Panc1 (cell line): ENCODE data around the gene ZMAT5.

ENCODE experiments used
- CTCF ChIP-seq: fragments of 450-650 bp; IDR thresholded peaks from 2 replicates; pipeline ENCODE4 v1.5.1; 2017; ENCODE audit warnings: mild to moderate bottlenecking
- POLR2AphosphoS5 ChIP-seq: IDR thresholded peaks from 2 replicates; pipeline ENCODE4 v1.6.1; 2012; ENCODE audit warnings: mild to moderate bottlenecking, low read depth, low read length, moderate library complexity
- SIN3A ChIP-seq: IDR thresholded peaks from 2 replicates; pipeline ENCODE4 v1.6.1; 2012; ENCODE audit warnings: low read depth, mild to moderate bottlenecking, low read length, moderate library complexity, borderline replicate concordance; ENCODE audit not compliant: insufficient read depth
- TCF7L2 ChIP-seq: IDR thresholded peaks from 2 replicates; pipeline ENCODE4 v1.6.1; 2011; ENCODE audit warnings: mild to moderate bottlenecking, low read depth, low read length, inconsistent platforms
- TF ChIP-seq, protein P1 (sequence below), 2 experiments: IDR thresholded peaks; 2 replicates each; pipeline ENCODE4 v1.6.1; 2011 to 2012; ENCODE audit warnings: low read depth in 2 of 2, control low read depth in 1 of 2, low read length in 1 of 2, mild to moderate bottlenecking in 1 of 2, moderate library complexity in 1 of 2; ENCODE audit not compliant: insufficient read depth in 1 of 2

- TF ChIP-seq CTCF (no peak), POLR2AphosphoS5 (no peak), TCF7L2 (no peak), SIN3A (no peak)
- TF ChIP-seq, protein P1, sequence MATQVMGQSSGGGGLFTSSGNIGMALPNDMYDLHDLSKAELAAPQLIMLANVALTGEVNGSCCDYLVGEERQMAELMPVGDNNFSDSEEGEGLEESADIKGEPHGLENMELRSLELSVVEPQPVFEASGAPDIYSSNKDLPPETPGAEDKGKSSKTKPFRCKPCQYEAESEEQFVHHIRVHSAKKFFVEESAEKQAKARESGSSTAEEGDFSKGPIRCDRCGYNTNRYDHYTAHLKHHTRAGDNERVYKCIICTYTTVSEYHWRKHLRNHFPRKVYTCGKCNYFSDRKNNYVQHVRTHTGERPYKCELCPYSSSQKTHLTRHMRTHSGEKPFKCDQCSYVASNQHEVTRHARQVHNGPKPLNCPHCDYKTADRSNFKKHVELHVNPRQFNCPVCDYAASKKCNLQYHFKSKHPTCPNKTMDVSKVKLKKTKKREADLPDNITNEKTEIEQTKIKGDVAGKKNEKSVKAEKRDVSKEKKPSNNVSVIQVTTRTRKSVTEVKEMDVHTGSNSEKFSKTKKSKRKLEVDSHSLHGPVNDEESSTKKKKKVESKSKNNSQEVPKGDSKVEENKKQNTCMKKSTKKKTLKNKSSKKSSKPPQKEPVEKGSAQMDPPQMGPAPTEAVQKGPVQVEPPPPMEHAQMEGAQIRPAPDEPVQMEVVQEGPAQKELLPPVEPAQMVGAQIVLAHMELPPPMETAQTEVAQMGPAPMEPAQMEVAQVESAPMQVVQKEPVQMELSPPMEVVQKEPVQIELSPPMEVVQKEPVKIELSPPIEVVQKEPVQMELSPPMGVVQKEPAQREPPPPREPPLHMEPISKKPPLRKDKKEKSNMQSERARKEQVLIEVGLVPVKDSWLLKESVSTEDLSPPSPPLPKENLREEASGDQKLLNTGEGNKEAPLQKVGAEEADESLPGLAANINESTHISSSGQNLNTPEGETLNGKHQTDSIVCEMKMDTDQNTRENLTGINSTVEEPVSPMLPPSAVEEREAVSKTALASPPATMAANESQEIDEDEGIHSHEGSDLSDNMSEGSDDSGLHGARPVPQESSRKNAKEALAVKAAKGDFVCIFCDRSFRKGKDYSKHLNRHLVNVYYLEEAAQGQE (IDR thresholded peaks at IDR 0.05; ENCODE audit: insufficient read depth in 1 of 2, low read depth in 2 of 2, low read length in 1 of 2) = no peak
Observed at GRCh38 chr22:29811377-29811776, 44.6 kb upstream of the ZMAT5 start.
